ENCODE results near the gene RNU11. TPM values are rescaled to one million over a fixed set of nuclear protein-coding genes. Genes with fewer than 3 reads are reported as not detected.
A peak's percentile ranks its signal among the peaks of the same experiment; 100 is the strongest.
"Not testable (repeated sequence)": the region's sequence is repeated elsewhere in the genome, so short reads cannot be mapped to it uniquely, and the experiment has no call there.

Gene RNU11
- total and polyA plus RNA-seq, 8 donors: not detected

DNA sequence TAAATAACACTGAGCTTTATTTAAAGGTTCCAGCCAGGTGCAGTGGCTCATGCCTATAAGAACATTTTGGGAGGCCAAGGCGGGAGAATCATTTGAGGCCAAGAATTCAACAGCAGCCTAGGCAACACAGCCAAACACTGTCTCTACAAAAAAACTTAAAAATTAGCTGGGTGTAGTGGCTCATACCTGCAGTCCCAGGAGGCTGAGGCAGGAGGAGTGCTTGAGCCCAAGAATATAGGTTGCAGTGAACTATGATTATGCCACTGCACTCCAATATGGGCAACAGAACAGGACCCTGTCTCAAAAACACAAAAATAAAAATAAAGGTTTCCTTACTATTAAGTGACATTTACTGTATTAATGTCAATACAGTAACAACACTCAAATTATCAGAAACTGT is 7.6 kb upstream of the RNU11 start:
- H3K27ac ChIP-seq: no peak overlapping the region
- no peak for DNase-seq
- H3K4me3 ChIP-seq: no peak overlapping the region
- intact Hi-C loops (cut with DNase I): no loop called here
- no peaks in the 10 kb centered on the region for H3K9me3 ChIP-seq
- H3K27me3 ChIP-seq: no peaks in the 10 kb centered on the region
- no peak for ATAC-seq
- H3K36me3 ChIP-seq: peaks cover 0 to 5% of the 10 kb centered on the region in 2 donors
- TF ChIP-seq, protein P1, sequence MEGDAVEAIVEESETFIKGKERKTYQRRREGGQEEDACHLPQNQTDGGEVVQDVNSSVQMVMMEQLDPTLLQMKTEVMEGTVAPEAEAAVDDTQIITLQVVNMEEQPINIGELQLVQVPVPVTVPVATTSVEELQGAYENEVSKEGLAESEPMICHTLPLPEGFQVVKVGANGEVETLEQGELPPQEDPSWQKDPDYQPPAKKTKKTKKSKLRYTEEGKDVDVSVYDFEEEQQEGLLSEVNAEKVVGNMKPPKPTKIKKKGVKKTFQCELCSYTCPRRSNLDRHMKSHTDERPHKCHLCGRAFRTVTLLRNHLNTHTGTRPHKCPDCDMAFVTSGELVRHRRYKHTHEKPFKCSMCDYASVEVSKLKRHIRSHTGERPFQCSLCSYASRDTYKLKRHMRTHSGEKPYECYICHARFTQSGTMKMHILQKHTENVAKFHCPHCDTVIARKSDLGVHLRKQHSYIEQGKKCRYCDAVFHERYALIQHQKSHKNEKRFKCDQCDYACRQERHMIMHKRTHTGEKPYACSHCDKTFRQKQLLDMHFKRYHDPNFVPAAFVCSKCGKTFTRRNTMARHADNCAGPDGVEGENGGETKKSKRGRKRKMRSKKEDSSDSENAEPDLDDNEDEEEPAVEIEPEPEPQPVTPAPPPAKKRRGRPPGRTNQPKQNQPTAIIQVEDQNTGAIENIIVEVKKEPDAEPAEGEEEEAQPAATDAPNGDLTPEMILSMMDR (IDR thresholded peaks at IDR 0.05): no peak
- H3K4me1 ChIP-seq: peaks cover 16 to 36% of the 10 kb centered on the region in 2 donors

DNA sequence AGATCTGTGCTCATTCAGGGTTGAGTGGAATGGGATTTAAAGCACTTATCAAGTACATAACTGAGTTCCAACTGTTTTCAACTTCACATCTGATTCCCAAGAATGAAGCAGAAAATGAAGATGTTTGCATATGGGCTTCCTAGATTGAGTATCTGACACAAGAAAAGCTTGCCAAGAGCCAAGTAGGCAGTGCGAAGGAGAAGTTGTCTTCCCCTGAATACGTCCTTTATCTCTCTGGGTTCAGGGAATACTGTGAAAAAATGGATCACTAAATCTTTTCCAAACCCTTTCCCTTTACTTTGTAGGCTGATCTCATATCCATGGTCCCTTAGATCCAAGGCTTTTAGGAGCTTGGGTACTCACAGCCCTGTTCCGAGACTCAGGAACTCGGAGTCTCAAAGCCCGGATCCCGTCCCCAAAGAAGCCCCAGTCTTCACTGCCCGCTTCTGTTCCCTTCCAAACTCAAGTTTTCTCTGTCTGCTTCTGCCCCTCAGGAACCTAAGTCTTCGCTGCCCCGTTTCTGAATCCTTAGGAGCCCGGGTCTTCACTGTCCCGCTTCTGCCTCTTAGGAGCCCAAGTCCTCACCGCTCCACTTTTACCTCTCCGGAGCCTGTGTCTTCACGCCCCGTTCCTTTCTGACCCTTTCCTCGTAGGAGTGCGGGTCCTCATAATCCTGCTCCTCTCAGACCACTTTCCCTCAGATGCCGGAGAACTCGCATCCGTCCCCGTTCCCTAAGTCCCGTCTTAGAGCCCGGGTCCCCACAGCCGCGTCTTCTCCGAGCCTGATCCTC is 6.1 kb upstream of the RNU11 start:
- no peaks in the 10 kb centered on the region for H3K27me3 ChIP-seq
- peak overlapping the region; percentile 69 to 71 for H3K4me3 ChIP-seq
- TF ChIP-seq, protein P1 (IDR thresholded peaks at IDR 0.05): no peak
- no peaks in the 10 kb centered on the region for H3K9me3 ChIP-seq
- H3K36me3 ChIP-seq: no peaks in the 10 kb centered on the region
- H3K4me1 ChIP-seq: peaks cover 16 to 37% of the 10 kb centered on the region in 2 donors
- peak in 2 of 4 donors; percentile 10 to 26 for DNase-seq
- peak; percentile 28 for ATAC-seq
- intact Hi-C loops (cut with DNase I): no loop called here
- H3K27ac ChIP-seq: peak overlapping the region; percentile 90 to 95

DNA sequence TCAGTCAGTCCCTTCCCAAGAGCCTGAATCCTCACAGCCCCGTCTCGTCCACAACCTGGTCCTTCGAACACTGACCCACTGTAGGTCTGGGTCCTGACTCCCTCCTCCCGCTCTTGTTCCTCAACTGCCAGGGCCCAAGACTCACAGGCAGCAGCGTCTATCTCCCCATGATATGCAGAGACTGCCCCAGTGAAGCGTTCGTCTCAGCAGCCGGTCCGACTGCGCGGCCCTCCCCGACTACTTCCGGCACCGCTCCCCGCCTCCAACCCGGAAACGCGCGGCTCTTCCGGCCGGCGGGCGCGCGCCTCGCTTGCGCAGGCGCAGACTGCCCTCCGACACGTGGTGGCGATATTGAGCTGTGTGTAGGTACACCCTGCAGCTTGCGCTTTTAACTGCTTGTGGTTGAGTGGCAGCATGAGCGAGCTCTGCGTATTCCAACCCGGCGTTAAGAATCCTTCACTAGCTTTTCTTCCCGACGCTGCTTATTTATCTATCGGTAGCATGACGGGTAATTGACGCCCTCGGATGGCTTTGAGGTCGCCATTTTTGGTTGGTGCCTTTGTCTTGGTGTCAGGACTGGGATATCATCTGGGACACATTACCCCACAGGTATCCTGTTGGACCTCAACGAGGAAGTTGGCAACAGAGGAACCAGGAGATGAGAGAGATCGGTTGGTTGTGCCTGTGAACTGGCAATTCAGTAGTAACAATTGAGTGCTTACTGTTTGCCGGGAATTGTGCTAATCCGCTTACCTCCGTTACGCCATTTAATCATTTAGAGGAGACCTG is 5.4 kb upstream of the RNU11 start, which contains the start of gene TAF12:
TAF12 (minus strand) TSS at position 221 of the 789 bp plus-strand sequence. CDS start 20,986 bp downstream, outside the sequence.
- Histone ChIP-seq H3K4me3 (peak within 1 kb of the TSS; percentile 69 to 71), H3K36me3 (no peaks in the 10 kb centered on the region), H3K27me3 (no peaks in the 10 kb centered on the region), H3K4me1 (peaks cover 16 to 45% of the 10 kb centered on the region in 2 donors), H3K9me3 (no peaks in the 10 kb centered on the region), H3K27ac (peak within 1 kb of the TSS; percentile 90 to 95)
- intact Hi-C loops (cut with DNase I): no loop called here
- TF ChIP-seq, protein P1 (IDR thresholded peaks at IDR 0.05): peak in 1 of 2 donors; percentile 35
- DNase-seq: peak; percentile 94 to 98 (median 95)
- peak; percentile 94 for ATAC-seq

DNA sequence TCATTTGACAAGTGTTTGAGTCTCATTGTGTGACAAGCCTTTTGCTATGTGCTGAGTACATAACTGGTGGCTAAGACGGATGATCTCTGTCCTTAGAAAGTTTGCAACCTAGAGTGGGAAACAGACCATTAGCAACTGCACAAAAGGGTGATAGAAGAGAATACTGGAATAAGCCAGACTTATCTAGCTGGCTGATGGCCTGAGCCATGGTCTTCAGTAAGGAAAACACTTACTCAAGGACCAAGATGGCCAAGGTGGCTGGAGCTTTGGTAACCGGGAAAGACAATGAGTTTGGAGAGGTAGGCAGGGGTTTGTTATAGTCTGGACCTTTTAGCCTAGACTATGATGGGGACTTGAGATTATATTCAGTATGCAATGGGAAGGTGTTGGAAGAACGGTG is 3.9 kb upstream of the RNU11 start:
- H3K36me3 ChIP-seq: no peaks in the 10 kb centered on the region
- H3K4me3 ChIP-seq: peak overlapping the region in 1 of 2 donors; percentile 71
- DNase-seq: no peak
- no peaks in the 10 kb centered on the region for H3K9me3 ChIP-seq
- H3K27me3 ChIP-seq: no peaks in the 10 kb centered on the region
- peaks cover 16 to 53% of the 10 kb centered on the region in 2 donors for H3K4me1 ChIP-seq
- TF ChIP-seq, protein P1 (IDR thresholded peaks at IDR 0.05): no peak
- intact Hi-C loops (cut with DNase I): no loop called here
- H3K27ac ChIP-seq: peak overlapping the region in 1 of 2 donors; percentile 95
- no peak for ATAC-seq

DNA sequence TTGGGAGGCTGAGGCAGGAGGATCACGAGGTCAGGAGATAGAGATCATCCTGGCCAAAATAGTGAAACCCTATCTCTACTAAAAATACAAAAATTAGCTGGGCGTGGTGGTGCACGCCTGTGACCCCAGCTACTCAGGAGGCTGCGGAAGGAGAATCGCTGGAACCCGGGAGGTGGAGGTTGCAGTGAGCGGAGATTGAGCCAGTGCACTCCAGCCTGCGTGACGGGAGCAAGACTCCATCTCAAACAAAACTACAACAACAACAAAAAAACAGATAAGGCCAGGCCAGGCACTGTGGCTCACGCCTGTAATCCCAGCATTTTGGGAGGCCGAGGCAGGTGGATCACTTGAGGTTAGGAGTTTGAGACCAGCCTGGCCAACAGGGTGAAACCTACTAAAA is 3.0 kb upstream of the RNU11 start:
- intact Hi-C loops (cut with DNase I); DNase-seq: not testable (repeated sequence)
- H3K4me1 ChIP-seq: peaks cover 16 to 56% of the 10 kb centered on the region in 2 donors

More for the DNA sequence above, 3.0 kb upstream of the RNU11 start:
- not testable (repeated sequence) for H3K4me3 ChIP-seq, H3K36me3 ChIP-seq, H3K27ac ChIP-seq, H3K9me3 ChIP-seq, H3K27me3 ChIP-seq, ATAC-seq
